Fibroblast of skin of right biceps (primary cell): ENCODE data around the gene OR51V1.
"Not testable (repeated sequence)": the region's sequence is repeated elsewhere in the genome, so short reads cannot be mapped to it uniquely, and the experiment has no call there.

ENCODE experiments used
- DNase-seq: peaks from one replicate; pipeline ENCODE4 v3.0.0-alpha.2; 2013

OR51V1 gene

GRCh38 chr11:5160217-5160616 lies 40.3 kb downstream of the OR51V1 start:
- not testable (repeated sequence) for DNase-seq

GRCh38 chr11:5159806-5160205 lies 40.7 kb downstream of the OR51V1 start:
- no peak for DNase-seq

GRCh38 chr11:5154657-5155056 lies 45.8 kb downstream of the OR51V1 start, which contains the start of gene OR52A1:
Gene OR52A1 (minus strand): TSS chr11:5154757. CDS start chr11:5152369, 2,388 bp downstream.
- no peak for DNase-seq

GRCh38 chr11:5153574-5154431 lies 46.7 kb downstream of the OR51V1 start:
- DNase-seq = no peak

GRCh38 chr11:5151713-5152153 lies 48.7 kb downstream of the OR51V1 start:
- DNase-seq = no peak
